Upper lobe of left lung (tissue), 4 donors: Measurements from ENCODE around the gene PYROXD2.

Source experiments
- EP300 ChIP-seq, 4 donors: sonication (generic); formaldehyde crosslinking; IDR thresholded peaks; one replicate each; pipeline ENCODE4 v1.5.1; 2017; ENCODE audit warnings: antibody characterized with exemption in 4 of 4, control low read depth in 2 of 4
- POLR2A ChIP-seq, 4 donors: fragments of 450-650 bp; IDR thresholded peaks; one replicate each; pipeline ENCODE4 v1.5.1; 2016 to 2017; ENCODE audit warnings: antibody characterized with exemption in 4 of 4, mild to moderate bottlenecking in 2 of 4
- POLR2AphosphoS5 ChIP-seq, 2 donors: sonication (generic); formaldehyde crosslinking; IDR thresholded peaks; one replicate each; pipeline ENCODE4 v1.5.1; 2017; ENCODE audit warnings: antibody characterized with exemption in 2 of 2
- TF ChIP-seq, protein P1 (sequence below), 6 experiments: fragments of 450-650 bp in 4 of 6; fragments of 200-600 bp in 2 of 6; sonication (generic) in 2 of 6; IDR thresholded peaks; one replicate each; pipeline ENCODE4 v1.5.1; 2016 to 2019; ENCODE audit warnings: antibody characterized with exemption in 6 of 6

DNA sequence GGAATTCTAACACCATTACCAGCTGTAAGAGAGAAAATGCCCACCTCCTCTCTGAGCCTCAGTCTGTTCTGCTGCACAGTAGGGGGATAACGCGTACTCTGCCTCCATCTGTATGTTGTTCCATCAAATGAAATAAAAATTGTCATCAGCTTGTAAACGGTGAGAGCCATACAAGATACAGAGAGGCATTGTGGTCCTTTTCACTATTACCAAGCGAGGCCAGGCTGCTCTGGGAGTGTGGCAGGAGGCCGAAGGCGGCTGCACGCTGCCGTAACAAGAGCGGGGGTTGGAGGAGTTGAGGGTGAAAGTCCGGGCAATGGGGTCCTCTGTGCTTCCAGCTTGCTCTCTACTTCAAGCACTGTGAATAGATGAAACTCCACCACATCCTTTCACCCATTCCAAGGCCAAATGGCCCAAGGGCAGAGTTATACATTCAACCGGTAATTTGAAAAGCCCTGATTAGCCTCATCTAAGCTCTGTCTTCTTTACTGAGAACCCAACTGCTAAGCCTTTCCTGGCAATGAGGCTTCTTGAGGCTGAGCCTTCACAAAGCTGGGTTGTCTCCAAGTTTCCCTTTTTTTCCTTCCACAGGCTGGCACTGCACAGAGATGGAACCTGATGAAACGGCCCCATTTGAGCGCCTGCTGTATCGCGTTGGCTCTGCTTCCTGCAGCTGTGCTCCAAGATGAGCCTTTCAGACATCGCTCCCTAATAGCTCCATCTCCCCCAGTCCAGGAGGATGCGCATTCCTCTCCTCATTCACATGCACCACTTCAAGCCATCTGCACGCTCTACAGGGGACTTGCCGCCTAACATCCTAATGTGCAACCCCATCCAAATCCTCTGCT lies 47.2 kb downstream of the PYROXD2 start:
- TF ChIP-seq, protein P1, sequence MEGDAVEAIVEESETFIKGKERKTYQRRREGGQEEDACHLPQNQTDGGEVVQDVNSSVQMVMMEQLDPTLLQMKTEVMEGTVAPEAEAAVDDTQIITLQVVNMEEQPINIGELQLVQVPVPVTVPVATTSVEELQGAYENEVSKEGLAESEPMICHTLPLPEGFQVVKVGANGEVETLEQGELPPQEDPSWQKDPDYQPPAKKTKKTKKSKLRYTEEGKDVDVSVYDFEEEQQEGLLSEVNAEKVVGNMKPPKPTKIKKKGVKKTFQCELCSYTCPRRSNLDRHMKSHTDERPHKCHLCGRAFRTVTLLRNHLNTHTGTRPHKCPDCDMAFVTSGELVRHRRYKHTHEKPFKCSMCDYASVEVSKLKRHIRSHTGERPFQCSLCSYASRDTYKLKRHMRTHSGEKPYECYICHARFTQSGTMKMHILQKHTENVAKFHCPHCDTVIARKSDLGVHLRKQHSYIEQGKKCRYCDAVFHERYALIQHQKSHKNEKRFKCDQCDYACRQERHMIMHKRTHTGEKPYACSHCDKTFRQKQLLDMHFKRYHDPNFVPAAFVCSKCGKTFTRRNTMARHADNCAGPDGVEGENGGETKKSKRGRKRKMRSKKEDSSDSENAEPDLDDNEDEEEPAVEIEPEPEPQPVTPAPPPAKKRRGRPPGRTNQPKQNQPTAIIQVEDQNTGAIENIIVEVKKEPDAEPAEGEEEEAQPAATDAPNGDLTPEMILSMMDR (IDR thresholded peaks at IDR 0.05) = no peak
- TF ChIP-seq EP300 (IDR thresholded peaks at IDR 0.05) (no peak), POLR2A (IDR thresholded peaks at IDR 0.05) (no peak), POLR2AphosphoS5 (IDR thresholded peaks at IDR 0.05) (no peak)
